Small intestine (tissue), 16 donors: Measurements from ENCODE around the gene SPATA31D3. TPM values are rescaled to one million over a fixed set of nuclear protein-coding genes. Genes with fewer than 3 reads are reported as not detected.
"Not testable (repeated sequence)": the region's sequence is repeated elsewhere in the genome, so short reads cannot be mapped to it uniquely, and the experiment has no call there.

Source experiments
- DNase-seq, 2 donors: peaks; one replicate each; pipeline versions ENCODE4 v3.0.0 to v3.0.0-alpha.2; 2013
- FAIRE-seq: peaks from 2 replicates; lab custom pipeline; 2012; peaks lifted over from hg19 to GRCh38; lab: Jason Lieb, UNC
- H3K27ac ChIP-seq, 3 donors: one replicate each; pipeline ENCODE4 v1.5.1; 2013; ENCODE audit warnings: low read length in 2 of 3, mild to moderate bottlenecking in 2 of 3, control low read depth in 1 of 3, inconsistent platforms in 1 of 3, low read depth in 1 of 3, moderate library complexity in 1 of 3
- H3K27me3 ChIP-seq, 3 donors: one replicate each; pipeline ENCODE4 v1.6.1; 2013; ENCODE audit warnings: low read length in 3 of 3, inconsistent platforms in 1 of 3; ENCODE audit not compliant: control insufficient read depth in 3 of 3, insufficient read depth in 3 of 3
- H3K36me3 ChIP-seq, 3 donors: one replicate each; pipeline ENCODE4 v1.6.1; 2013; ENCODE audit warnings: low read length in 3 of 3, inconsistent platforms in 1 of 3, low read depth in 1 of 3, mild to moderate bottlenecking in 1 of 3, moderate library complexity in 1 of 3; ENCODE audit not compliant: control insufficient read depth in 3 of 3, insufficient read depth in 2 of 3
- H3K4me1 ChIP-seq, 3 donors: one replicate each; pipeline ENCODE4 v1.6.1; 2013; ENCODE audit warnings: low read length in 2 of 3, inconsistent platforms in 1 of 3, low read depth in 1 of 3, mild to moderate bottlenecking in 1 of 3, moderate library complexity in 1 of 3; ENCODE audit not compliant: control insufficient read depth in 3 of 3, insufficient read depth in 2 of 3
- H3K4me3 ChIP-seq, 3 donors: one replicate each; pipeline ENCODE4 v1.5.1; 2013; ENCODE audit warnings: low read length in 3 of 3, control low read depth in 1 of 3, inconsistent platforms in 1 of 3, low read depth in 1 of 3, mild to moderate bottlenecking in 1 of 3, moderate library complexity in 1 of 3
- H3K9me3 ChIP-seq, 2 donors: one replicate each; pipeline ENCODE4 v1.6.1; 2013; ENCODE audit warnings: low read depth in 1 of 2, low read length in 1 of 2; ENCODE audit not compliant: control insufficient read depth in 2 of 2, insufficient read depth in 1 of 2
- WGBS, 3 donors: extraction: QIAGEN DNeasy Blood & Tissue Kit; methylation state at CpG; one replicate each; pipeline ENCODE4 v1.1.7; 2013; 5-methylcytosine and 5-hydroxymethylcytosine counted together
- long read RNA-seq, 10 donors: transcript quantifications; one replicate each; lab custom pipeline, GENCODE V29; 2026
- polyA plus RNA-seq, 4 donors: library from polyadenylated mRNA; stranded (reverse) in 3 of 4; unstranded in 1 of 4; fragments of 200-250 nt in 3 of 4; fragments of 120-200 nt in 1 of 4; gene quantifications; one replicate each; pipeline versions ENCODE4 v1.2.1 to v1.2.3, GENCODE V29; 2013
- donor health status: healthy with polysubstance abuse.
- donor health status: control.
- donor health status: control.
- donor health status: Bipolar disorder and iron deficiency.
- donor health status: healthy.

SPATA31D3 gene
- polyA plus RNA-seq: not detected
- long read RNA-seq, donor 1: 0 reads
- long read RNA-seq, donor 2: 0 reads
- long read RNA-seq, donor 3: 0 reads
- long read RNA-seq, donor 4: 0 reads
- long read RNA-seq, donor 5: 0 reads
- long read RNA-seq, donor 6: 0 reads
- long read RNA-seq, donor 7: 0 reads
- long read RNA-seq, donor 8: 0 reads
- long read RNA-seq, donor 9: 0 reads
- long read RNA-seq, donor 10: 0 reads

- not testable (repeated sequence) for DNase-seq, H3K9me3 ChIP-seq, H3K4me3 ChIP-seq, H3K36me3 ChIP-seq, FAIRE-seq, H3K27me3 ChIP-seq, H3K4me1 ChIP-seq, H3K27ac ChIP-seq
- WGBS, 3 donors: no CpG with 5 or more reads among the region's 2 CpGs
Measured at GRCh38 chr9:81943393-81943792, at the start of gene SPATA31D3. SPATA31D3 (plus strand) TSS chr9:81943500; CDS start chr9:81943586, 86 bp downstream.

- no peak for DNase-seq
- 82 to 90% (median 85%) methylated on average over 3 of the region's 3 CpGs for WGBS, 3 donors
- H3K36me3 ChIP-seq: no peaks in the 10 kb centered on the region
- no peaks in the 10 kb centered on the region for H3K9me3 ChIP-seq
- H3K27ac ChIP-seq: no peak overlapping the region
- no peak for FAIRE-seq
- H3K27me3 ChIP-seq: no peaks in the 10 kb centered on the region
- no peak overlapping the region for H3K4me3 ChIP-seq
- H3K4me1 ChIP-seq: no peaks in the 10 kb centered on the region
Measured at GRCh38 chr9:81893929-81894328, 49.4 kb upstream of the SPATA31D3 start.

- Histone ChIP-seq H3K36me3 (no peaks in the 10 kb centered on the region), H3K27me3 (no peaks in the 10 kb centered on the region), H3K27ac (no peak overlapping the region), H3K9me3 (no peaks in the 10 kb centered on the region), H3K4me3 (no peak overlapping the region), H3K4me1 (no peaks in the 10 kb centered on the region)
- no peak for FAIRE-seq
- 64 to 79% (median 65%) methylated on average over 1 of the region's 1 CpG for WGBS, 3 donors
- no peak for DNase-seq
Measured at GRCh38 chr9:81894891-81895290, 48.4 kb upstream of the SPATA31D3 start.

DNA sequence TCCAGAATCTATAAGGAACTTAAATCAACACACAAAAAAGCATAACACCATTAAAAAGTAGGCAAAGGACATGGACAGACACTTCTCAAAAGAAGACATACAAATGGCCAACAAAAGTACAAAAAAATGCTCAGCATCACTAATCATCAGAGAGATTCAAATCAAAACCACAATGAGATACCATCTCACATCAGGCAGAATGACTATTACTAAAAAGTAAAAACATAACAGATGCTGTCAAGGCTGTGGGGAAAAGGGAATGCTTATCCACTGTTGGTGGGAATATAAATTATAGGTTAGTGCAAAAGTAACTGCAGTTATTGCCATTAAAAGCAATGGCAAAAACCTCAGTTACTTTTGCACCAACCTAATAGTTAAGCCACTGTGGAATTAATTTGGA is 47.2 kb upstream of the SPATA31D3 start:
- H3K9me3 ChIP-seq: no peaks in the 10 kb centered on the region
- no peaks in the 10 kb centered on the region for H3K36me3 ChIP-seq
- H3K4me3 ChIP-seq: no peak overlapping the region
- FAIRE-seq: no peak
- no peaks in the 10 kb centered on the region for H3K27me3 ChIP-seq
- DNase-seq: no peak
- H3K4me1 ChIP-seq: no peaks in the 10 kb centered on the region
- no peak overlapping the region for H3K27ac ChIP-seq

GRCh38 chr9:81898851-81899250 is 44.4 kb upstream of the SPATA31D3 start:
- H3K4me3 ChIP-seq: no peak overlapping the region
- H3K9me3 ChIP-seq: no peaks in the 10 kb centered on the region
- H3K36me3 ChIP-seq: no peaks in the 10 kb centered on the region
- FAIRE-seq (no peak), DNase-seq (no peak)
- H3K27ac ChIP-seq: no peak overlapping the region
- WGBS, 3 donors: 85 to 96% (median 86%) methylated on average over 1 of the region's 1 CpG
- no peaks in the 10 kb centered on the region for H3K4me1 ChIP-seq
- no peaks in the 10 kb centered on the region for H3K27me3 ChIP-seq

DNA sequence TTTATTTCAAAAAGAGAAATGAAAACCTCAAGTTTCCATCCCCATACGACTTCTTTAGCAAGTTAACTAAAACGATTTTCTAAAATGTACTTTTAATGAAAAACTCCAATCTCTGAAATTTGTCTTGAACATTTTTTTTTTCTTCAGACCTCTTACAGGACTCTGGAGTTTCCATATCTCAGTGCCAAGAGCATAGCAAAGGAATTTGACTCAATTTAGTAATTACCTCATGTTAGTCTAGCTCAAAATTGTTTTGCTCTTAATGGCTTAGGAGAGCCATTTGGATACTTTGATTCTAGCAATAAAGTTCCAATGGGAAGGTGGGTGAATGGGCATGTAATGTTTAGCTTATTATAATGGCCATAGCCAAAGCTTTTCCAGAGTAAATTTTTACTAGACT is 41.1 kb upstream of the SPATA31D3 start:
- DNase-seq (no peak), FAIRE-seq (no peak)
- WGBS, 3 donors: 78 to 83% (median 81%) methylated on average over 2 of the region's 2 CpGs

GRCh38 chr9:81902626-81903025 is 40.7 kb upstream of the SPATA31D3 start:
- Histone ChIP-seq H3K27ac (no peak overlapping the region), H3K4me1 (no peaks in the 10 kb centered on the region), H3K4me3 (no peak overlapping the region), H3K27me3 (no peaks in the 10 kb centered on the region), H3K36me3 (no peaks in the 10 kb centered on the region), H3K9me3 (no peaks in the 10 kb centered on the region)
- DNase-seq (no peak), FAIRE-seq (no peak)
- 78 to 85% (median 80%) methylated on average over 3 of the region's 3 CpGs for WGBS, 3 donors

More for the DNA sequence above, 41.1 kb upstream of the SPATA31D3 start:
- Histone ChIP-seq H3K27me3 (no peaks in the 10 kb centered on the region), H3K4me3 (no peak overlapping the region), H3K36me3 (no peaks in the 10 kb centered on the region), H3K9me3 (no peaks in the 10 kb centered on the region), H3K4me1 (no peaks in the 10 kb centered on the region), H3K27ac (no peak overlapping the region)

DNA sequence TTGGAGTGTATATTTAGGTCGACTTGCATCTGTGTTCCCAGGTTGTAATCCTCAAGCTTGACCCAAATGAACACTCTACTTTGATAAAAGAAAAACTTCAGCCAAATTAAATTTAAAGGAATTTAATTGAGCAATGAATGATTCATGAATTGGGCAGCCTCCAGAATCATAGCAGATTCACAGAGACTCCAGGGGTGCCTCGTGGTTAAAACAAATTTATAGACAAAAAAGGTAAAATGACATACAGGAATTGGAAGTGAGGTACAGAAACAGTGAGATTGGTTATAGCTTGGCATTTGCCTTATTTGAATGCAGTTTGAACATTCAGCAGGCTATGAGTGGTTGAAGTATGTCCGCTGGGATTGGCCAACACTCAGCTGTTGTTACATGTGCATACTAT is 36.6 kb upstream of the SPATA31D3 start:
- DNase-seq: no peak
- 68 to 83% (median 71%) methylated on average over 3 of the region's 3 CpGs for WGBS, 3 donors
- Histone ChIP-seq H3K9me3 (no peaks in the 10 kb centered on the region), H3K4me3 (no peak overlapping the region), H3K27me3 (no peaks in the 10 kb centered on the region), H3K36me3 (no peaks in the 10 kb centered on the region), H3K4me1 (no peaks in the 10 kb centered on the region), H3K27ac (no peak overlapping the region)
- no peak for FAIRE-seq

- DNase-seq (no peak), FAIRE-seq (no peak)
- Histone ChIP-seq H3K4me3 (no peak overlapping the region), H3K27ac (no peak overlapping the region), H3K9me3 (no peaks in the 10 kb centered on the region), H3K36me3 (no peaks in the 10 kb centered on the region), H3K4me1 (no peaks in the 10 kb centered on the region), H3K27me3 (no peaks in the 10 kb centered on the region)
- 78 to 85% (median 84%) methylated on average over 6 of the region's 6 CpGs for WGBS, 3 donors
Measured at GRCh38 chr9:81912135-81912534, 31.2 kb upstream of the SPATA31D3 start.
